GM12878 (cell line): Measurements from ENCODE around the gene CDYL2. TPM values are rescaled to one million over a fixed set of nuclear protein-coding genes. Genes with fewer than 3 reads are reported as not detected.

Source experiments
- ATAC-seq: fragments of 200-7000 bp; cut with Tn5 transposase; 3 replicates; pipeline ENCODE4 v1.9.1; 2020; ENCODE audit warnings: mild to moderate bottlenecking, moderate library complexity
- BruUV-seq: library from RNA; stranded (reverse); fragments of 400-500 nt; replicated peaks from 2 replicates; lab custom pipeline; 2021; lab: Mats Ljungman, UMichigan
- CTCF ChIA-PET: fragments of 300-600 bp; sonication (Branson Sonifier 250); formaldehyde crosslinking; extraction: SDS; loops from one replicate; lab custom pipeline; 2021; ENCODE audit warnings: inconsistent platforms; lab: Yijun Ruan, JAX
- POLR2A ChIA-PET: fragments of 350-600 bp; formaldehyde crosslinking; extraction: SDS; loops from one replicate; lab custom pipeline; 2021; ENCODE audit warnings: inconsistent platforms; lab: Charles Lee
- RAD21 ChIA-PET: fragments of 300-600 bp; sonication (Branson Sonifier 250); formaldehyde crosslinking; loops from one replicate; lab custom pipeline; 2023; ENCODE audit warnings: antibody characterized with exemption; ENCODE audit not compliant: unreplicated experiment; lab: Charles Lee
- SMC1A ChIA-PET: fragments of 300-600 bp; sonication (Branson Sonifier 250); formaldehyde crosslinking; loops from one replicate; lab custom pipeline; 2023; ENCODE audit not compliant: unreplicated experiment, uncharacterized antibody; lab: Charles Lee
- DNase-seq: peaks from one replicate; pipeline ENCODE4 v3.0.0-alpha.2; 2011; ENCODE audit warnings: low read depth, low spot score
- FAIRE-seq: peaks from 3 replicates; lab custom pipeline; 2011; peaks lifted over from hg19 to GRCh38; lab: Jason Lieb, UNC
- H2AFZ ChIP-seq: 2 replicates; pipeline ENCODE4 v1.6.0; 2011; ENCODE audit warnings: low read depth, low read length, control low read depth; ENCODE audit not compliant: control insufficient read depth
- H3K27ac ChIP-seq: 2 replicates; pipeline ENCODE4 v1.5.1; 2011; ENCODE audit warnings: control low read depth; ENCODE audit not compliant: control insufficient read depth, insufficient read depth
- H3K27me3 ChIP-seq, 2 experiments: replicated peaks in 1 of 2; 2 replicates each; pipeline versions ENCODE4 v1.6.0 to v1.6.1; 2011; ENCODE audit warnings: low read length in 1 of 2; ENCODE audit not compliant: control insufficient read depth in 2 of 2, insufficient read depth in 2 of 2
- H3K36me3 ChIP-seq, 2 experiments: 2 replicates each; pipeline ENCODE4 v1.5.1; 2011; ENCODE audit warnings: low read length in 1 of 2; ENCODE audit not compliant: control insufficient read depth in 2 of 2, insufficient read depth in 2 of 2
- H3K4me1 ChIP-seq: 2 replicates; pipeline ENCODE4 v1.6.1; 2011; ENCODE audit warnings: mild to moderate bottlenecking, low read length, moderate library complexity, mixed read lengths; ENCODE audit not compliant: control insufficient read depth, insufficient read depth
- H3K4me2 ChIP-seq: 2 replicates; pipeline ENCODE4 v1.6.0; 2011; ENCODE audit warnings: control low read depth; ENCODE audit not compliant: control insufficient read depth, insufficient read depth
- H3K4me3 ChIP-seq: fragments of 200-600 bp; sonication (generic); 2 replicates; pipeline ENCODE4 v1.5.1; 2016
- H3K79me2 ChIP-seq: 2 replicates; pipeline ENCODE4 v1.6.0; 2011; ENCODE audit warnings: low read length; ENCODE audit not compliant: control insufficient read depth, insufficient read depth
- H3K9ac ChIP-seq: 2 replicates; pipeline ENCODE4 v1.8.0; 2011; ENCODE audit warnings: low read length, control low read depth, mixed read lengths; ENCODE audit not compliant: control insufficient read depth, insufficient read depth
- H3K9me3 ChIP-seq: replicated peaks from 3 replicates; pipeline ENCODE4 v1.5.1; 2011; ENCODE audit warnings: mild to moderate bottlenecking, low read length; ENCODE audit not compliant: control insufficient read depth, insufficient read depth
- H4K20me1 ChIP-seq: 2 replicates; pipeline ENCODE4 v1.6.0; 2011; ENCODE audit not compliant: control insufficient read depth, insufficient read depth
- CHD1 ChIP-seq: IDR thresholded peaks from 2 replicates; pipeline ENCODE4 v1.6.1; 2012; ENCODE audit warnings: low read depth, low read length, improper control_type of control experiment
- CHD2 ChIP-seq: IDR thresholded peaks from 2 replicates; pipeline ENCODE4 v1.6.1; 2011; ENCODE audit warnings: low read depth, low read length, improper control_type of control experiment, borderline replicate concordance
- FOS ChIP-seq: IDR thresholded peaks from 3 replicates; pipeline ENCODE4 v1.6.1; 2011; ENCODE audit warnings: borderline replicate concordance; ENCODE audit not compliant: insufficient read length; ENCODE audit errors: extremely low read depth
- RCOR1 ChIP-seq: conservative IDR thresholded peaks from 2 replicates; pipeline ENCODE4 v1.6.1; 2012; ENCODE audit warnings: low read depth, low read length, improper control_type of control experiment
- WGBS: methylation state at CpG from one replicate; pipeline ENCODE4 v1.1.6; 2016; ENCODE audit warnings: low lambda C conversion rate; ENCODE audit not compliant: insufficient replicate concordance, insufficient coverage; ENCODE audit errors: missing lambda C conversion rate; 5-methylcytosine and 5-hydroxymethylcytosine counted together
- in situ Hi-C: fragments of 300-500 bp; cut with MboI; formaldehyde crosslinking; loops from 9 replicates; pipeline ENCODE4 v1.14.3; 2018; ENCODE audit warnings: mixed read lengths
- intact Hi-C: fragments of 100-400 bp; cut with micrococcal nuclease; formaldehyde crosslinking; loops from one replicate; pipeline ENCODE4 v1.14.2; 2022; ENCODE audit not compliant: unreplicated experiment
- polyA plus RNA-seq, 11 experiments: library from polyadenylated mRNA; depleted of rRNA in 4 of 11; unstranded in 6 of 11; stranded (reverse) in 5 of 11; fragments of >200 nt; fragmentation: Nextera tagmentation in 4 of 11; fragmentation: Illumina TruSeq in 1 of 11; extraction: Ambion mirVana in 4 of 11; extraction: Trizol in 1 of 11; gene quantifications; 1 replicate in 1 of 11; 2 replicates in 10 of 11; pipeline versions ENCODE4 v1.2.1 to v1.2.3, GENCODE V29; 2011 to 2016; ENCODE audit warnings: inconsistent platforms in 2 of 11, missing spikeins in 2 of 11, low read depth in 1 of 11
- total RNA-seq, 4 experiments: library from RNA; depleted of rRNA in 3 of 4; stranded (reverse); fragments of >200 nt in 3 of 4; fragmentation: Illumina TruSeq in 1 of 4; extraction: Trizol in 1 of 4; gene quantifications; 2 replicates each; pipeline versions ENCODE4 v1.2.1 to v1.2.3, GENCODE V29; 2013 to 2021
- TF ChIP-seq, protein P1 (sequence below): fragments of 450-650 bp; IDR thresholded peaks from 2 replicates; pipeline ENCODE4 v1.6.1; 2016; ENCODE audit warnings: mild to moderate bottlenecking
- TF ChIP-seq, protein P2 (sequence below): IDR thresholded peaks from 2 replicates; pipeline ENCODE4 v1.6.1; 2011; ENCODE audit warnings: mild to moderate bottlenecking, low read depth, low read length, moderate library complexity; ENCODE audit not compliant: insufficient replicate concordance

CDYL2 gene
- total and polyA plus RNA-seq, 10 of the 15 experiments (the other 5 are each of a cell fraction or from before 2014, with no cell fraction given): 0.27 to 22.9 (median 3.9) TPM

DNA sequence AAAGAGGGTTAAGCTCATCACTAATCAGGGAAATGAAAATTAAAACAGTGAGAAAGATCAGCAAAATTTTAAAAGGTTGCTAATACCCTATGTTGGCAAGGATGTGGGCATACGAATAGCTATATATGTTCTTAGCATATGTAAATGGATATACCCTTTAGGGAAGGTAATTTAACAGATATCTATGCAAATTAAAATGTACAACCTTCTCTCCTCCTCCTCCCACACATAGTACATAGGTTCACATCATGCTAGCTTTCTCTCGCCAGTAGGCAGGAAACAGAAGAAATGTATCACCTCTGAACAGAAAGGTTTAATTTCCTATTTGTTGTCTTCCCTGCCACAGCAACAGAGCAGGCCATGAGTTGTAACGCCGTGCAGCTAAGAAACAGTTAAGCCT, 103.8 kb downstream of the CDYL2 start:
- ATAC-seq: no peak

More for the DNA sequence above, 103.8 kb downstream of the CDYL2 start:
- H2AFZ ChIP-seq: no peak overlapping the region
- H3K9me3 ChIP-seq: no peaks in the 10 kb centered on the region
- H3K4me3 ChIP-seq: no peak overlapping the region
- peaks cover 3% of the 10 kb centered on the region; the same call in 1 of the 2 replicates for H3K4me1 ChIP-seq
- no peak for DNase-seq
- RAD21 ChIA-PET: no interaction called here
- no peak overlapping the region for H3K9ac ChIP-seq
- SMC1A ChIA-PET: interaction anchor here (0.9 to 1.5 kb wide), 2 partner anchors 11 to 34 kb away, joined by 3 read pairs; no protein-coding TSS in a partner anchor
- no peak overlapping the region for H3K27ac ChIP-seq
- intact Hi-C loops: no loop called here
- CTCF ChIA-PET: interaction anchor here (0.6 kb wide), 1 partner anchor 9 kb away, joined by 3 read pairs; no protein-coding TSS in a partner anchor
- no peaks in the 10 kb centered on the region for H4K20me1 ChIP-seq
- POLR2A ChIA-PET: no interaction called here
- in situ Hi-C loops: no loop called here
- TF ChIP-seq, protein P1, sequence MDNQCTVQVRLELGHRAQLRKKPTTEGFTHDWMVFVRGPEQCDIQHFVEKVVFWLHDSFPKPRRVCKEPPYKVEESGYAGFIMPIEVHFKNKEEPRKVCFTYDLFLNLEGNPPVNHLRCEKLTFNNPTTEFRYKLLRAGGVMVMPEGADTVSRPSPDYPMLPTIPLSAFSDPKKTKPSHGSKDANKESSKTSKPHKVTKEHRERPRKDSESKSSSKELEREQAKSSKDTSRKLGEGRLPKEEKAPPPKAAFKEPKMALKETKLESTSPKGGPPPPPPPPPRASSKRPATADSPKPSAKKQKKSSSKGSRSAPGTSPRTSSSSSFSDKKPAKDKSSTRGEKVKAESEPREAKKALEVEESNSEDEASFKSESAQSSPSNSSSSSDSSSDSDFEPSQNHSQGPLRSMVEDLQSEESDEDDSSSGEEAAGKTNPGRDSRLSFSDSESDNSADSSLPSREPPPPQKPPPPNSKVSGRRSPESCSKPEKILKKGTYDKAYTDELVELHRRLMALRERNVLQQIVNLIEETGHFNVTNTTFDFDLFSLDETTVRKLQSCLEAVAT: no peak
- no peak for TF ChIP-seq CHD1
- TF ChIP-seq, protein P2, sequence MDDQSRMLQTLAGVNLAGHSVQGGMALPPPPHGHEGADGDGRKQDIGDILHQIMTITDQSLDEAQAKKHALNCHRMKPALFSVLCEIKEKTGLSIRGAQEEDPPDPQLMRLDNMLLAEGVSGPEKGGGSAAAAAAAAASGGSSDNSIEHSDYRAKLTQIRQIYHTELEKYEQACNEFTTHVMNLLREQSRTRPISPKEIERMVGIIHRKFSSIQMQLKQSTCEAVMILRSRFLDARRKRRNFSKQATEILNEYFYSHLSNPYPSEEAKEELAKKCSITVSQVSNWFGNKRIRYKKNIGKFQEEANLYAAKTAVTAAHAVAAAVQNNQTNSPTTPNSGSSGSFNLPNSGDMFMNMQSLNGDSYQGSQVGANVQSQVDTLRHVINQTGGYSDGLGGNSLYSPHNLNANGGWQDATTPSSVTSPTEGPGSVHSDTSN: no peak
- TF ChIP-seq RCOR1: no peak
- no peak for TF ChIP-seq CHD2
- TF ChIP-seq FOS: no peak
- TF ChIP-seq, all 136 proteins: peak for 0
- FAIRE-seq: no peak
- H3K4me2 ChIP-seq: no peak overlapping the region
- 42% methylated on average over 4 of the region's 4 CpGs for WGBS
- BruUV-seq: no TSS peak
- no peaks in the 10 kb centered on the region for H3K27me3 ChIP-seq
- H3K36me3 ChIP-seq: no peaks in the 10 kb centered on the region
- H3K79me2 ChIP-seq: no peaks in the 10 kb centered on the region
